ENCODE data around the gene RAB35.

RAB35 gene

DNA sequence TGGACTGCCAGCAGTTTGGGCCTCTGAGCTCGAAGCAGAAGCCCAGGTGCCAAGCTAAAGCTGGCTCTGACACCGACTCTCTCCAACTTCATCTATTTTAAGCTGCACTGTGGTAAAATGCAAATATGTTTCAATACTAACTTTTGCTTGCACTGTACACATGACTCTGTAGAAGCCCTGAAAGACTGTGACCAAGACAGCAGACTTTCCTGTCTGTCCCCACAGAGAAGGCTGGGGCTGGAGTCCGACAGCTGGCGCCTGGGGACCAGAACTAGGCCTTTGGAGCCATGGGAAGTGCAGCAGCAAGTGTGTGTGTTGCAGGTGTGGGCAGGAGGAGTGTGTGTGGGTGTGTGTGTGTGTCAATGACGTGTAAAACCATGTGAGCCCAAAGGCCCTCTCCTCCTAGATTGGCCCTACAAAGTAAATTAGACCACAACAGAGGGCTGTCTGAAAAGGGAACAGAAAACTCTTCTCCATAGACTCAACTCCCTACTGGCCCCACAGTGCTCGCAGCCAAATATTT is 16.4 kb upstream of the RAB35 start:
- DNase-seq, result no peak

DNA sequence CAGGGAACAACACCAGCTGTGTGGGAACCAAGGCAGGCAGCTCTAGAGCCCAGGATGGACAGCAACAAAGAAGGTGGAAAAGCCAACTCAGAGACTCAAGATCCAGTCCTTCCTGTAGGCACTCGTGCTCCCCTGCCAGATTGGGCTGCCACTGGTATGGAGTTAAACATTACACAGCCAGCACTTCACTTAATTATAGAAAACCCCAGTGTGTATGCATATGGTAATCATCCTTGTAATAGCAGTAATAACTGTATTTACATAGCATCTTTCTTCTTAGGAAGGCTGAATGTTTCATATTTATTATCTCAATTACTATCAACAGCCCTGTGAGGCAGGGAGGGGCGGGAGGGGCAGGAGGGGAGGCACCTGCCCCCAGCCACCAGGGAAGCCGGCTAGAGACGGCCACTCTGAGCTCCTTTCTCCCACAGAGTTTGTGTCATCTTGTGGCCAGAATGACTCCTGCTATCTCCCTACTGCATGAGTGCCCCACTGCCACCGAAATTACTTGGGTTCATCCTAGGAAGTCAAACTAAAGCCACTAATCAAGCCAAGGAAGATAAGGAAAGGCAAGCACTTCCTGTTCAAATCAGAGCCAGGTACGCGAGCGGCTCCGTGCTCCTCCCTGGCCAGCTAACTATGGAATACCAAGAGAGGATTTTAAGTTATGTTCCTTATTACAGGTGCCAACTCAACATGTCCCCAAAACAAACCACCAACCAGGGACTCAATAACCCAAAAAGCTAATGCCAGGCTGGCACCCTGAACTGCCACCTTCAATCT is 15.7 kb upstream of the RAB35 start:
- no peak for DNase-seq

DNA sequence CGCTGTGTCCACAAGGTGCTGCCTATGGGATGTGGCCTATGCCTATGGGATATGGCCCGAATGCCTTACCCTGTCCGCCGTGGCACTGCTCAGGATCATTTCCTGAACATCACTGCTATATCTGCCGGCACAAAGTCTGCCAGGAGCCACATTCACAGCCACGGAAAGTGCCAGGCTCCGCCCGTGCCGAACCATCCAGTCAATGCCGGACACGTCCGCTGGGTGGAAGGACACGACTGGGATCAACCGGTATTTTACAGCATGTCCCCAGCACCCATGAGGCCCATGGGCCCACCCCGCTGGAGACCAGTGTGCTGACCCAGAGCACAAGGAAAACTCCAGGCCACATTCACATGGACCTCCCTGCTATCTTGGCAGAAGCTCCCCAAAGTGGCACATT is 14.6 kb upstream of the RAB35 start:
- DNase-seq, result no peak

DNA sequence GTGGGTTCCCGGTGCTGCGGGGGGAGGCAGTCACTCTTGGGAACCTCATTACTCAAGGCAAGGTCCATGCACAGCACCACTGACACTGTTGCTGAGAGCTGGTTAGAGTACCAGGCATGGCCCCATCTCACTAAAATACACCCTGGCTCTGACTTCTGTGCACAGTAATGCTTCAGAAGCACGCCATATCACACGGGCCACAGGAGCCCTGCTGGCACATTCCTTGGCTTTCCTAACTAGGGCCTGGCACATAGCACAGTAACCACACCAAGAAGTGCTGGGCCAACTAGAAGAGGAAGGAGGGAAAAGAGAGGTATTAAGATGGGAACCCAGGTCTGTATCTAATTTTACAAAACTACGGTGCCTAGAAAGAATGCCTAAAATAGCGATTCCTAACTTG is 13.5 kb upstream of the RAB35 start:
- DNase-seq, result no peak

DNA sequence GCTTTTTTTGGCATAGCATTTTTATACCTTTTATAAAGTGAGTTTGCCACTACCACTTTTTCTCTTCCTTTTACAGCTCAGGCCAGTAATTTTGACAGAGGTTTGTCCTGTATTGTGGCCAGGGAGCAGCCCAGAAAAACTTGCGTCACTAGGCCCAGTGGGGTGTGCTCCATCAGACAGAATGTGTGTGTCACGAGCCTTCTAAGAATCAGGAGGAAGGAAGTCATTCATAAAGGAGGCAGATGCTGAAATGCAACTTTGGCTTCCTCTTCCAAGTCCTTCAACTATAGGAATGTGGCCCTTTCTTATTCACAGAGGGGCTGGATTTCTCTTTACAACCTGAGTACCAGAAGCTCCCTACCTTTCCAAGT is 10.1 kb upstream of the RAB35 start:
- peak; percentile 11 for DNase-seq

DNA sequence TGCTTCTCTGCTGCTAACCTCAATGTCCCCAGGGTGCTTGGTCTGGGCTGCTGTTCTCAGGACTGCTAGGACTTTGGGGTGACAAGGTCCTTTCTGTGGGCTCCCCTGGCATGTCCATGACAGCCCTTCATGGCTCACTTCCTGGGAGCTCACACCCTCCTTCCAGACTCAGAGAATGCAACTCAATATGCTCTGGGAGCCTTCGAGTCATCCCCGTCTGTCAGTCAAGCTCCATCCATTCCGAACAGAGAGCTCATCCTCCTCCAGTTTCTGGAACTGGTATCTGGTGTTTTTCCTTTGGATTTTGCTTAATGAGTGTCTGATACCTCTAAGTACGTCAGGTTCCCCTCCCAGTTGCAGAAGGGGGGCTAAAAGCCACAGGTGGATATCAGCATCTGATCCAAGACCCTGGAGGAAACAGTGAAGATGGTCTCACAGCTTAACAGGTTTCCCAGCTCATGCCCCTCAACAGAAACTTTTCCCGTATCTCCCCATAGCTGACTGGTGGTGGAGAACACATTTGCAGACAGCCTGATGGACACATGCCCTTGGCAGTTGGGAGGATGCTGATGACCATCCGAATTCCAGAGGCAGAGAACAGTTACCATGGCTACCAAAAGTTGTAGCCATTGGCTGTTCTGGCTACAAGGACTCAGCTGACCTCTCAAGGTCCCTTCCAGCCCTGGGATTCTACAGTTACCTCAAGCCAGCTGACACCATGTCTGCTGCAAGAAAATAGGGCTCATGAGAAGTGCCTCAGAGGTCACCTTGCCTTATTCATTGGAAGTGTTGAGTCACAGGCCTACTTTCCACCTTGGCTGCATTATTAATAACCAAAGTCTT is 9.5 kb upstream of the RAB35 start:
- DNase-seq, result no peak

DNA sequence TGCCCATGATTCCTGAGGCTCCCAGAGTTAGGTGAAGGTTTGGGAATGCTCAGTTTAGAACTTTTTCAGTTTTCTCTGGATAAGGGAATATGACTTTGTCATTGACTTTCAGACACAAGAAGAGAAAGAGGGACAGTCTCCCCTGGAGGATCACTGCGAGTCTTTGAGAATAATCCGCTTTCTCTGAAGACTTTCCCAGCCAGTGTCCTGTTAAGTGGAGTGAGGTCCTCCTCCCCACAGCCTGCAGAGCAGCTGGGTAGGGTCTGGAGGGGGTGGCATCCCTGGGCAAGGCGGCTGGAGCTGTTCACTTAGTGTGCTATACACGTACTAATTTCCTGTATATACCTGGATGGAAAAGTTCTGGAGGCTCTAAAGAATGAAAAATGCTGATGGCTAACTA is 8.5 kb upstream of the RAB35 start:
- DNase-seq, result no peak

DNA sequence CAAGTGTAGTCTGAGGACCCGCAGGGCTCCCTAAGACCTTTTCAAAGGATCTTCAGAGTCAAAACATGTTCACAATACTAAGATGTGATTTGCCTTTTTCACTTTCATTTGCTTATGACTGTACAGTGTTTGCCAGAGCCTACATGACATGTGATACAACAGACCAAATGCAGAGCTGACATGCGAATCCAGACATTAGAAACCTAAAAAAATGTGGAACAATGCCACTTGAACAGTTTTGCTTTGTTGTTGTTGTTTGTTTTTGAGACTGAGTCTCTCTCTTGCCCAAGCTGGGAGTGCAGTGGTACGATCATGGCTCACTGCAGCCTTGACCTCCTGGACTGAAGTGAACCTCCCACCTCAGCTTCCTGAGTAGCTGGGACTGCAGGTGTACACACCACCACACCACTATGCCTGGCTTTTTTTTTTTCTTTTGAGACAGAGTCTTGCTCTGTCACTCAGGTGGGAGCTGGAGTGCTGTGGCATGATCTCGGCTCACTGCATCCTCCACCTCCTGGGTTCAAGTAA is 5.3 kb upstream of the RAB35 start:
- no peak for DNase-seq

DNA sequence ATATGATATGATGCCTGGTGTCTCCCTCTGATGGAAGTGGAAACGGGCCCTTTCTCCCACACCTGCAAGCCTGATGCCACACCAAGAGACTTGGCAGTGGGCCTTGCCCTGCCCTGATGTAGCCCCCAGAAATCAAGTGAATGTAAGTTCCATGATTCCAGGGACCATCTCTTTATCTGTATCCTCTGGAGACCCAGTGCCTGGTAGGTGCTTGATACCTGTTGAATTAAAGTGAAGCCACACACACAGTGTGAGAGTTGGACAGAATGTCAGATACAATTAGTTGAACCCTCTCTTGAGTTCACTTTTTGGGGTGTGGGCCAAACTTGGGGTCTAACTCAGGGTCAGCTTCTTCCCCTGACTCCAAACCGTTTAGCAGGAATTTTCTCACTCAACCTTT is 4.8 kb upstream of the RAB35 start:
- no peak for DNase-seq

DNA sequence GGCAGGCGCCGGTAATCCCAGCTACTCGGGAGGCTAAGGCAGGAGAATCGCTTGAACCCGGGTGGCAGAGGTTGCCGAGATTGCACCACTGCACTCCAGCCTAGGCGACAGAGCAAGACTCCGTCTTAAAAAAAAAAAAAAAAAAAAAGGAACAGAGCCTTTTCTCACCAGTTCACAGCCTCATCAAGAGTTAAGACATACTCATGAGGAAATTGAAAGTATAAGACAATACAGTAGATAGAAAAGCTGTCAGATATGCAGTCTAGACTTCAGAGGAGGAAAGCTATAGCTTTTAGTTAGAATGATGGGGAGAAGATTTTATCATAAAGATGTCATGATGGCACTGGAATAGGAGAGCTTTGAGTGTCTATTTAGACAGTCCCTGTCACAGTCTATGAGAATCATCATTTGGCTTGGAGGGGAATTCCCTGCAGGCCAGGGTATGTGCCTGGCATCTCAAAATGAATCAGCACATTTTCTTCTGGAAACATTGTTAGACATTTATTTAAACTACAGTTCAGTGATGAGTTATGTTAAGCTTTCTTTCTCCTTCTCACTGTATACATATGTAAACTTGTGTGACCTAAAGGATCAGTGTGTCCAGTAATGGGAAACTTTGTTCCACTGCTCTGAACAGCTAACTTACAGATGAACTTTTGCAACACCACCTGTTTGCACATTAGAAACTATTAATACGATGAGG is 2.9 kb upstream of the RAB35 start:
- DNase-seq, result peak; percentile 27

DNA sequence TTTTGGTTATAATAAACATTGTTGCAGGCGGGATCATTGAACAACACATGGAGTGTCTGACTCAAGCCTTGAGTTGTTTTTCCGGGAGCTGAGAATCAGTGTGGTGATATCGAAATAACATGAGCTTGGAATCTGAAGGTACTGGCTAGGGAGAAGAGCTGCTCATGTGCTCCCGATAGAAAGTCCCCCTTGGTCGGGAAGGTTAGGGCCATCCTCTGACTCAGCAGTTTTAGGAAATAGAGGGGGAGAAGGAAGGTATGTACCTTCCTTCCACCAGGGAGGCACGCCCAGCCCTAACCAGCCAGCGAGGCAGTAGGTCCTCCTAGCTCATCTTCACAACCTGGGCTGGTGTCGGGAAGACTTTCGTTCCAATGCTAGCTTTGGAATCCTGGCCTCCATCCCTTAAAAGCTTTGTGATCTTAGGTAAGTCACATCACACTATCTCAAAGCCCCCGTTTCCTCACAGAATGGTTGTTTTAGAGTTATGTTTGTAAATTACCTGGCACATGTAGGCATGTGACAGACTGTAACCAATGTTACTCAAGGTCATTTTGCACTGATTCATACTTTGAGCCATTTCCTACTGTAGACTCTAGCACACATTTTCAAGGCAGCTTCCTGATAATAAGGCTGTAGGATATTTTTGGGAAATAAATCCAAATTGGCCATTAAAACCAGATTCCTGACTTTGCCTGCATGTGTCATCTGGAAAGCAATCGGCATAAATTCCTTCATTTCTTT is 1.9 kb upstream of the RAB35 start:
- peak; percentile 46 for DNase-seq

DNA sequence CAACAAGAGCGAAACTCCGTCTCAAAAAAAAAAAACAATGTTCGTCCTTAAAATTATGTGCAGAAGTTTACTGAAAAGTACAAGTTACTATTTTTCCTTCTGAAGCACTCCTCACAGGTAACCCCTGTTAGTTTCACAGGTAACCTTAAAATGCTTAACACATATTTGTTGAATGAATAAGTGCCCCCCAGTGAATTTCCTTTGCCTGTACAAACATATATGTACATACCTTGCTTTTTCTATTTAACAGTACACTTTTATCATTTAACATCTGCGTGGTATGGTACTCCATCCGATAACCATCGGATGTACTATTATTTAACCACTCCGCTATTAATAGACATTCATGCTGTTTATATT is 1.4 kb upstream of the RAB35 start:
- DNase-seq, result no peak

DNA sequence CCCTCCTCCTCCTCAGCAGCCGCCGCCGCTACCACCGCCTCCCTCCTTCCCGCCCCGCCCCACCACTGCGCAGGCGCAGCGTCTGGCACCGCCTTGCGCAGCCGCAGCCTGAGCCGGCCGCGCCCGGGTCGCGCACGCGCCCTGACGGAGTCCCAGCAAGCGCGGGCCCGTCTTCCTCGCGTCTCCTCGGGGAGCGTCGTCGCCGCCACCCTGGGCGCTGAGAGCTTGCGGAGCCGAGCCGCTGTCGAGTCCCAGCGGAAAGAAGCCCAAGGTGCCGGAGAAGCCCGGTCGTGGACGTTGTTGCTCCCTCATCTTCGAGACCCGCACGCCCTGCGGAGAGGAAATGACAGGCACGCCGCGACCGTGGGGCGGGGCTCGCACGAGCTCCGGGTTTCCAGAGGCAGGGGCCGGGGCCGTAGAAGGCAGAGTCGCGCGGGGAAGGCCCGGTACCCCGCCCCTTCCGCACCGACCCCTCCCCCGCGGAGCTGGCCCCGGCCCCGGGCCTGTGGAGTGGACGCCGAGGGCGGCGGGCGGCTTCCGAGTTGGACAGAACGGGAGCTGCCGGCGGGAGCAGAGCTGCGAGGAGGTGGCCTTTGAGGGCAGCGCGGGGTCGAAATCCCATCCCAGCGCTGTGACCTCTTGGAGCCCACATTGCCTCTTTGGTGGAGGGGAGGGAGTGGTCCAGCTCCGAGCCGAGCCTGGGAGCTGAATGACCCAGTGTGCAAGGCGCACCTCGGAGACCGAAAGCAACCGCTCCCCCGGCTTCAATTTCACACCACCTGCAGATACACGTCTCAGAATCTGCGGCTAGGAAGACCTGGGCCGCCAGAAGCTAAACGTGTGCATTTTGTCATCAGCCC is 469 bp upstream of the RAB35 start:
- DNase-seq, result peak; percentile 94

DNA sequence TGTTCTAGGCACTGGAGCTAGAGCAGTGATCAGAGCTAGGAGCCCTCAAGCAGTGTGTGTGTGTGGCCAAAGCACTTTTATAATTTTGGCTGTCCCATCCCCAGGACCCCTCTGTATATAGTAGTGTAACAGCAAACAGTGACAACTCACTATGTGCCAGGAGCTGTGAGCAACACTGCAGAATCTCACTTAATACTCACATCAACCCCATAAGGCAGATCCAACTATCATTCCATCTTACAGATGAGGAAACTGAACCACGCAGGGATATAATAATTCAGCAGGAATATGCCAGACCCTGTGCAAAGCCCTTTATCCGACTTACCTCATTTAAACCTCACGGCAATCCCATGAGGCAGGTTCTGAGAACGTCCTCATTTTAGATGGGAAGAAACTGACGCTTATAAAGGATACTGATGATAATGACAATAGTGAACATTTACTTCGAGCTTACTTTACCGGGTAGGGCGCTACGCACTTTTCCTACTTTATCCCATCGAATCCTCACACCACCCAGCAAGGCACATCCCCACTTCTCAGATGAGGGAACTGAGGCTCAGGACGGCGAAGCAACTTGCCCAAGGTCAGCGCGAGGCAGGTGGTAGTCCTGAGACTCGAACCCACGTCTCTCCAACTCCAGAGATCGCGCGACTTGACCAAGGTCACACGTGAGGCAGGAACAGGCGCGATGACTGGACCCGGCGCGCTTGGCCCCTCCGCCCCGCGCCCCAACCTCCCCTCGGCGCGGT is 687 bp downstream of the RAB35 start:
- DNase-seq, result peak; percentile 35

DNA sequence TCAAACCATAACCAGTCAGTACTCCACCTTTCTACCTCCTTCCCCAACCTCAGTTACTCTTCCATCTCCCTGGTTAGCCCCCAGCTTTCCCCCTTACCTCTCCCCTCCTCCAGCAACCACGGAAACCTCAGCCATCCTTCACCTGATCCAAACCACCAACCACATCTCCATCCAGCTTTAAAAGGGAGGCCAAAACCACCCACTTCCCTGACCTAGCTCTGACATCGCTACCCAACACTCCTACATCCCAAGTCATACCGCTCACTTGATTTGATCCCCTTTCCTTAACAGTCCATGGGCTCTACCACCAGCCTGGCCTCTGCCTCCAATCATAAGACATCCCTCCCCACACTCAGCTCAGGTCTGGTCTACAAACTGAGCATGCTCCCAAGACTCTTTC is 1.5 kb downstream of the RAB35 start:
- DNase-seq, result no peak

DNA sequence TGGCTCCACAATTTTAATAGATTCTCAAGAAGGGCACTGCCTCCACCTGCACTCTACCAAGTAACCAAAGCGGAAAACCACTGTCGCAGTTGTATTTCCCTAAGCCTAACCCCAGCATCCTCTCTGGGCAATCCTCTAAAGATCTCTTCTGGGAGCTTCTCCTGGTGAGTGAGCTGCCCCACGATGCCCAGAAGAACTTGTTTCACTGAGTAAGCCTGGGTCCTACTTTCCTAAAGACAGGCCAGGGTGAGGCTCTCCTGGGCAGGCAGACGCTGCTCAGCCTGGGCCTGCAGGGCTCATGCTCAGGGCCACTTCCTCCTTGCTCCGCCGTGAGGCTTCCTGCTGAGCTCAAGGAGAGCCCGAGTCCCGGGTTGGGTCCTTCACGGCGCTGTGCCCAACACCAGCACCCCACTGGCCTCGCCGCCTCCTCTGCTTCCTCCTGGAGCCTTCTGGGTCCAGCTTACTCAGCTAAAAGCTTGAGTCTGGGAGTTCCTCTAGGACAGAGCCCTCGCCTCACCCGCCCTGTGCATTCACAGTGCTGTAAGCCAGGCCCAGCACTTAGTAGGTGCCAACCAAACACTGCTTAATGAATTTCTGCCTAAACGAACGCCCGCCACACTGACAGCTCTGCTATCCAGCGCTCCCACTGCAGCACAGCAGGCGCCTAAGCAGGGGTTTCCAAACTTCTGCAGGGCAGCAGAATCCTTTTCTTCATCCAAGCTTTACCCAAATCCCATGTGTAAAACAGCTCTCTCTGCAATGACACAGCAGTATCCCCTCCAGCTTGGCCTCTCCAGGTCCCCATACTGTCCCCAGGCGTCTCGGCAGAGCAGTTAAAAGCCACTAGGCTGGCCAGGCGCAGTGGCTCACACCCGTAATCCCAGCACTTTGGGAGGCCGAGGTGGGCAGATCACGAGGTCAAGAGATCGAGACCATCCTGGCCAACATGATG is 5.7 kb downstream of the RAB35 start:
- no peak for DNase-seq

DNA sequence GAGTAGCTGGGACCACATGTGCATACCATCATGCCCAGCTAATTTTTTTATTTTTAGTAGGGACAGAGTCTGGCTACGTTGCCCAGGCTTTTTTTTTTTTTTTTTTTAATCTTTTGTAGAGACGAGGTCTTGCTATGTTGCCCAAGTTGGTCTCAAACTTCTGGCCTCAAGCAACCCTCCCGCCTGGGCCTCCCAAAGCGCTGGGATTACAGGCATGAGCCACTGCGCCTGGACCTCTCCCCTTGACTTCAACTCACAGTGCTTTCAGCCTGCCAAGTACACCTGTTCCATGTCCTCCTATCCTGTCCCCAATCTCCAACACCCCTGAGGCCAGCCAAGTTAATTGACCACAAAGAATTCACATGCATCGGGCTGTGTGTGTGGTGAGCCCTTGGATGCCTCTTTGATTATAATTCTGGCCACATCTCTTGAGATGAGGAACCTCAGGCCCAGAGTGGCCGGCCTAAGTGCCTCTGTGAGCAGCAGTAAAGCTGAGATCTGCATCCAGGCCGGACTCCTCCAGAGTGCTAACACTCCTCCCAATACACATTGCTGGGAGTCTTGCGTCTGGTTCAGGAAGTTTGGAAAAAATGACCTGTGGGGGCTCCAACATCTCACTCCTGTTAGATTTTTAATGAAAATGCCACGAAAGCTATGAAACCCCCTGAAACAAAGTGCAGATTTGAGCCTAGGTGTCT is 6.8 kb downstream of the RAB35 start:
- DNase-seq, result no peak

DNA sequence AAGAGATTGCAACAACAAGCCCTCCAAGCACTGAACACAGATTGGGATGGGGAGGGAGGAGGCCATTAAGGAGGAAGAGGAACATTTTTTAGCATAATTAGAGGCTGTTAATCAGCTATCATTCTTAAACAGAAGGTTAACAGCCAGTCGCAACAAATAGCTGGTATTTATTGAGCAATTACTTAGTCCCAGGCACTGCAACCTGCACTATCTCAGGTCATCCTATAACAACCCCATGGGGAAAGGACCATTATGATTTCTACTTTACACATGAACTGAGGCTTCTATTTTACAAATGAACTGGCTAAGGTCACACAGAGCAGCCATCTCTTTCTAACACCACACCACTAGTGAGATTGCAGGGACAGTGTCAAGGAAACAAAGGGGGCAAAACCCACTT is 10.4 kb downstream of the RAB35 start:
- no peak for DNase-seq

DNA sequence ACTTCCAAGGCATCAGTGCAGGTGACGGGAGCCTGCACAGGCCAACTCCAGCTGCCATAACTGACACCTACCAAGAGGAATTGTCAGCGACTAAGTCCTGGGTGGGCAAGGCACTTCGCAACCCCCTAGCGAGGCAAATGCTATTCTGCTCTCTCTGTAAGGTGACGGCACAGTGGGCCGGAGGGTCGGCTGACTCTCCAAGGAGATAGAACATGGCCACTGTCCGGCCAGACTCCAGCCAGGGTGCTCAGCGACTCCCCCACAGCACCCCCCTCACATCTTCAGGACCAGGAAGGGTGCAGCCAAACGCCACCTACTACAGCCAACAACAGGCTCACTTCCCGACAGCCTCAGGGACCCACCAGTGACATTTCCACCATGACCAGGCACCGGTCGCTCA is 13.2 kb downstream of the RAB35 start:
- no peak for DNase-seq
